ENCODE data around the gene FGD4.

- no peak for TF ChIP-seq KAT7 (CRISPR knock-in tag; IDR thresholded peaks at IDR 0.05; ENCODE audit: borderline replicate concordance)
- no peak for TF ChIP-seq CGGBP1 (CRISPR knock-in tag; IDR thresholded peaks at IDR 0.05)
- TF ChIP-seq SP1 (CRISPR knock-in tag; IDR thresholded peaks at IDR 0.05) = no peak
- TF ChIP-seq ZNF592 (IDR thresholded peaks at IDR 0.05) = no peak
- no peak for TF ChIP-seq ZKSCAN8 (CRISPR knock-in tag; IDR thresholded peaks at IDR 0.05)
- TF ChIP-seq ZNF507 (tag; conservative IDR thresholded peaks at IDR 0.05) = no peak
- TF ChIP-seq, protein P1, sequence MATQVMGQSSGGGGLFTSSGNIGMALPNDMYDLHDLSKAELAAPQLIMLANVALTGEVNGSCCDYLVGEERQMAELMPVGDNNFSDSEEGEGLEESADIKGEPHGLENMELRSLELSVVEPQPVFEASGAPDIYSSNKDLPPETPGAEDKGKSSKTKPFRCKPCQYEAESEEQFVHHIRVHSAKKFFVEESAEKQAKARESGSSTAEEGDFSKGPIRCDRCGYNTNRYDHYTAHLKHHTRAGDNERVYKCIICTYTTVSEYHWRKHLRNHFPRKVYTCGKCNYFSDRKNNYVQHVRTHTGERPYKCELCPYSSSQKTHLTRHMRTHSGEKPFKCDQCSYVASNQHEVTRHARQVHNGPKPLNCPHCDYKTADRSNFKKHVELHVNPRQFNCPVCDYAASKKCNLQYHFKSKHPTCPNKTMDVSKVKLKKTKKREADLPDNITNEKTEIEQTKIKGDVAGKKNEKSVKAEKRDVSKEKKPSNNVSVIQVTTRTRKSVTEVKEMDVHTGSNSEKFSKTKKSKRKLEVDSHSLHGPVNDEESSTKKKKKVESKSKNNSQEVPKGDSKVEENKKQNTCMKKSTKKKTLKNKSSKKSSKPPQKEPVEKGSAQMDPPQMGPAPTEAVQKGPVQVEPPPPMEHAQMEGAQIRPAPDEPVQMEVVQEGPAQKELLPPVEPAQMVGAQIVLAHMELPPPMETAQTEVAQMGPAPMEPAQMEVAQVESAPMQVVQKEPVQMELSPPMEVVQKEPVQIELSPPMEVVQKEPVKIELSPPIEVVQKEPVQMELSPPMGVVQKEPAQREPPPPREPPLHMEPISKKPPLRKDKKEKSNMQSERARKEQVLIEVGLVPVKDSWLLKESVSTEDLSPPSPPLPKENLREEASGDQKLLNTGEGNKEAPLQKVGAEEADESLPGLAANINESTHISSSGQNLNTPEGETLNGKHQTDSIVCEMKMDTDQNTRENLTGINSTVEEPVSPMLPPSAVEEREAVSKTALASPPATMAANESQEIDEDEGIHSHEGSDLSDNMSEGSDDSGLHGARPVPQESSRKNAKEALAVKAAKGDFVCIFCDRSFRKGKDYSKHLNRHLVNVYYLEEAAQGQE (IDR thresholded peaks at IDR 0.05; ENCODE audit: borderline replicate concordance) = no peak
- TF ChIP-seq, protein P1 (CRISPR knock-in tag; IDR thresholded peaks at IDR 0.05; ENCODE audit: low read depth) = no peak
- no peak for TF ChIP-seq POLR2A (conservative IDR thresholded peaks at IDR 0.05)
- no peak for TF ChIP-seq PML (IDR thresholded peaks at IDR 0.05; ENCODE audit: low read length)
- no peak for TF ChIP-seq CBFB (CRISPR knock-in tag; IDR thresholded peaks at IDR 0.05)
- TF ChIP-seq POLR2AphosphoS5 (IDR thresholded peaks at IDR 0.05; ENCODE audit: control insufficient read depth, insufficient read depth, low read depth, low read length) = no peak
These were observed 51.0 kb downstream of the FGD4 start for GRCh38 chr12:32450363-32450762.

Measured in K562 (cell line).